Naive B cell (primary cell): ENCODE measurements around the gene DSCAM. TPM values are rescaled to one million over a fixed set of nuclear protein-coding genes. Genes with fewer than 3 reads are reported as not detected.
"Not testable (repeated sequence)": the region's sequence is repeated elsewhere in the genome, so short reads cannot be mapped to it uniquely, and the experiment has no call there.

Source experiments
- ATAC-seq, 2 donors: fragments of 150-1000 bp; cut with Tn5 transposase; 2 replicates each; pipeline ENCODE4 v1.10.0; 2021; ENCODE audit warnings: low read depth in 2 of 2, mild to moderate bottlenecking in 2 of 2, moderate library complexity in 2 of 2
- DNase-seq: peaks from one replicate; pipeline ENCODE4 v3.0.0; 2022
- H3K27ac Mint-ChIP-seq, 6 donors: one replicate each; pipeline ENCODE4 v1.8.0; 2020 to 2022; ENCODE audit warnings: mild to moderate bottlenecking in 6 of 6, mixed read lengths in 6 of 6, moderate library complexity in 5 of 6, inconsistent platforms in 2 of 6
- H3K27me3 Mint-ChIP-seq, 3 donors: one replicate each; pipeline ENCODE4 v1.8.0; 2021 to 2022; ENCODE audit warnings: mixed read lengths in 3 of 3, mild to moderate bottlenecking in 1 of 3
- H3K36me3 Mint-ChIP-seq, 2 donors: one replicate each; pipeline ENCODE4 v1.8.0; 2020 to 2022; ENCODE audit warnings: mixed read lengths in 2 of 2, inconsistent platforms in 1 of 2, mild to moderate bottlenecking in 1 of 2
- H3K4me1 Mint-ChIP-seq, 3 donors: one replicate each; pipeline ENCODE4 v1.8.0; 2020 to 2022; ENCODE audit warnings: mixed read lengths in 3 of 3, inconsistent platforms in 1 of 3, mild to moderate bottlenecking in 1 of 3, moderate library complexity in 1 of 3
- H3K4me3 Mint-ChIP-seq, 8 donors: one replicate each; pipeline ENCODE4 v1.8.0; 2020 to 2022; ENCODE audit warnings: mild to moderate bottlenecking in 8 of 8, mixed read lengths in 8 of 8, moderate library complexity in 8 of 8, inconsistent platforms in 2 of 8
- H3K9me3 Mint-ChIP-seq, 7 donors: one replicate each; pipeline ENCODE4 v1.8.0; 2020 to 2022; ENCODE audit warnings: mixed read lengths in 7 of 7, mild to moderate bottlenecking in 5 of 7, inconsistent platforms in 2 of 7, moderate library complexity in 1 of 7
- polyA plus RNA-seq, 6 donors: library from polyadenylated mRNA; unstranded; fragments of 300-500 nt; fragmentation: Illumina TruSeq; gene quantifications; one replicate each; pipeline ENCODE4 v1.2.3, GENCODE V29; 2021; ENCODE audit warnings: low read depth in 6 of 6

The DSCAM gene
- polyA plus RNA-seq, 6 donors from 2014 or later = not detected

- H3K27ac Mint-ChIP-seq = no peak overlapping the region
- H3K27me3 Mint-ChIP-seq = no peaks in the 10 kb centered on the region
- H3K9me3 Mint-ChIP-seq = peaks cover 0 to 2% (median 0%) of the 10 kb centered on the region in 7 donors
- no peaks in the 10 kb centered on the region for H3K36me3 Mint-ChIP-seq
- DNase-seq = no peak
- ATAC-seq = no peak
- no peak overlapping the region for H3K4me3 Mint-ChIP-seq
- no peaks in the 10 kb centered on the region for H3K4me1 Mint-ChIP-seq
Measured at GRCh38 chr21:40472013-40472412, 374.9 kb downstream of the DSCAM start.

- Mint-ChIP-seq H3K27ac (no peak overlapping the region), H3K4me3 (no peak overlapping the region), H3K4me1 (no peaks in the 10 kb centered on the region), H3K27me3 (peaks cover 0 to 3% (median 0%) of the 10 kb centered on the region in 3 donors), H3K36me3 (no peaks in the 10 kb centered on the region), H3K9me3 (peaks cover 0 to 2% (median 0%) of the 10 kb centered on the region in 7 donors)
- no peak for DNase-seq
- no peak for ATAC-seq
Measured at GRCh38 chr21:40471103-40471502, 375.9 kb downstream of the DSCAM start.

GRCh38 chr21:40466893-40467483, 380.0 kb downstream of the DSCAM start:
- DNase-seq = no peak
- Mint-ChIP-seq H3K27me3 (peaks cover 0 to 3% (median 0%) of the 10 kb centered on the region in 3 donors), H3K36me3 (no peaks in the 10 kb centered on the region), H3K27ac (no peak overlapping the region), H3K4me1 (no peaks in the 10 kb centered on the region), H3K9me3 (peaks cover 0 to 8% (median 0%) of the 10 kb centered on the region in 7 donors), H3K4me3 (no peak overlapping the region)
- no peak for ATAC-seq

GRCh38 chr21:40465382-40465781, 381.6 kb downstream of the DSCAM start:
- ATAC-seq = no peak
- no peak overlapping the region for H3K27ac Mint-ChIP-seq
- peaks cover 0 to 3% (median 0%) of the 10 kb centered on the region in 3 donors for H3K27me3 Mint-ChIP-seq
- H3K4me1 Mint-ChIP-seq = no peaks in the 10 kb centered on the region
- peaks cover 0 to 8% (median 0%) of the 10 kb centered on the region in 7 donors for H3K9me3 Mint-ChIP-seq
- no peak for DNase-seq
- no peaks in the 10 kb centered on the region for H3K36me3 Mint-ChIP-seq
- H3K4me3 Mint-ChIP-seq = no peak overlapping the region

GRCh38 chr21:40463176-40463575, 383.8 kb downstream of the DSCAM start:
- Mint-ChIP-seq H3K36me3 (no peaks in the 10 kb centered on the region), H3K9me3 (peaks cover 0 to 8% (median 0%) of the 10 kb centered on the region in 7 donors), H3K4me1 (no peaks in the 10 kb centered on the region), H3K27ac (no peak overlapping the region), H3K4me3 (no peak overlapping the region), H3K27me3 (peaks cover 0 to 4% (median 3%) of the 10 kb centered on the region in 3 donors)
- DNase-seq (no peak), ATAC-seq (no peak)

- Mint-ChIP-seq H3K9me3 (peaks cover 0 to 8% (median 0%) of the 10 kb centered on the region in 7 donors), H3K27ac (no peak overlapping the region), H3K4me1 (no peaks in the 10 kb centered on the region), H3K4me3 (no peak overlapping the region), H3K27me3 (peaks cover 0 to 4% (median 0%) of the 10 kb centered on the region in 3 donors), H3K36me3 (no peaks in the 10 kb centered on the region)
- DNase-seq (no peak), ATAC-seq (no peak)
Measured at GRCh38 chr21:40461008-40461407, 385.9 kb downstream of the DSCAM start.

- Mint-ChIP-seq H3K27me3 (peaks cover 0 to 4% (median 0%) of the 10 kb centered on the region in 3 donors), H3K36me3 (no peaks in the 10 kb centered on the region), H3K27ac (no peak overlapping the region), H3K4me3 (no peak overlapping the region), H3K4me1 (no peaks in the 10 kb centered on the region), H3K9me3 (peaks cover 0 to 2% (median 0%) of the 10 kb centered on the region in 7 donors)
- ATAC-seq (no peak), DNase-seq (no peak)
Measured at GRCh38 chr21:40457741-40458140, 389.2 kb downstream of the DSCAM start.

GRCh38 chr21:40454057-40454456, 392.9 kb downstream of the DSCAM start:
- Mint-ChIP-seq H3K27me3 (peaks cover 0 to 4% (median 0%) of the 10 kb centered on the region in 3 donors), H3K4me3 (no peak overlapping the region), H3K4me1 (no peaks in the 10 kb centered on the region), H3K27ac (no peak overlapping the region), H3K9me3 (peaks cover 0 to 2% (median 0%) of the 10 kb centered on the region in 7 donors), H3K36me3 (no peaks in the 10 kb centered on the region)
- ATAC-seq (no peak), DNase-seq (no peak)

- Mint-ChIP-seq H3K36me3 (no peaks in the 10 kb centered on the region), H3K27ac (no peak overlapping the region), H3K4me3 (no peak overlapping the region), H3K9me3 (peaks cover 0 to 2% (median 0%) of the 10 kb centered on the region in 7 donors), H3K27me3 (no peaks in the 10 kb centered on the region), H3K4me1 (no peaks in the 10 kb centered on the region)
- DNase-seq = no peak
- no peak for ATAC-seq
Measured at GRCh38 chr21:40453183-40453582, 393.8 kb downstream of the DSCAM start.

- H3K36me3 Mint-ChIP-seq = no peaks in the 10 kb centered on the region
- H3K4me3 Mint-ChIP-seq = no peak overlapping the region
- H3K27ac Mint-ChIP-seq = no peak overlapping the region
- ATAC-seq (no peak), DNase-seq (no peak)
- peaks cover 0 to 2% (median 0%) of the 10 kb centered on the region in 7 donors for H3K9me3 Mint-ChIP-seq
- H3K4me1 Mint-ChIP-seq = no peaks in the 10 kb centered on the region
- no peaks in the 10 kb centered on the region for H3K27me3 Mint-ChIP-seq
Measured at GRCh38 chr21:40452548-40452947, 394.4 kb downstream of the DSCAM start.

GRCh38 chr21:40447016-40447415, 399.9 kb downstream of the DSCAM start:
- no peak for ATAC-seq
- H3K9me3 Mint-ChIP-seq = peaks cover 0 to 11% (median 8%) of the 10 kb centered on the region in 7 donors

GRCh38 chr21:40445349-40445921, 401.5 kb downstream of the DSCAM start:
- H3K9me3 Mint-ChIP-seq = peaks cover 0 to 11% (median 8%) of the 10 kb centered on the region in 7 donors
- no peak overlapping the region for H3K4me3 Mint-ChIP-seq
- no peak overlapping the region for H3K27ac Mint-ChIP-seq
- H3K36me3 Mint-ChIP-seq = no peaks in the 10 kb centered on the region
- no peaks in the 10 kb centered on the region for H3K4me1 Mint-ChIP-seq
- no peaks in the 10 kb centered on the region for H3K27me3 Mint-ChIP-seq
- no peak for DNase-seq
- ATAC-seq = no peak

More at GRCh38 chr21:40447016-40447415, 399.9 kb downstream of the DSCAM start:
- Mint-ChIP-seq H3K36me3 (no peaks in the 10 kb centered on the region), H3K4me1 (no peaks in the 10 kb centered on the region), H3K27ac (no peak overlapping the region), H3K4me3 (no peak overlapping the region), H3K27me3 (no peaks in the 10 kb centered on the region)
- DNase-seq = no peak

GRCh38 chr21:40439581-40439980, 407.4 kb downstream of the DSCAM start:
- H3K4me3 Mint-ChIP-seq, H3K4me1 Mint-ChIP-seq, H3K9me3 Mint-ChIP-seq, H3K27me3 Mint-ChIP-seq, H3K27ac Mint-ChIP-seq, H3K36me3 Mint-ChIP-seq, DNase-seq, ATAC-seq: not testable (repeated sequence)

GRCh38 chr21:40438616-40439015, 408.3 kb downstream of the DSCAM start:
- Mint-ChIP-seq H3K4me1 (no peaks in the 10 kb centered on the region), H3K27ac (no peak overlapping the region), H3K36me3 (no peaks in the 10 kb centered on the region), H3K4me3 (no peak overlapping the region), H3K9me3 (peaks cover 0 to 5% (median 2%) of the 10 kb centered on the region in 7 donors), H3K27me3 (no peaks in the 10 kb centered on the region)
- DNase-seq (no peak), ATAC-seq (no peak)
